ENCODE measurements around the gene ATP8A2.

- TF ChIP-seq CTCF (IDR thresholded peaks at IDR 0.05) (no peak), POLR2A (IDR thresholded peaks at IDR 0.05) (no peak)
These were observed 311.3 kb downstream of the ATP8A2 start for GRCh38 chr13:25683056-25683455.

All from transverse colon (tissue), 3 donors.